ENCODE data around the gene SIRT1. TPM values are rescaled to one million over a fixed set of nuclear protein-coding genes. Genes with fewer than 3 reads are reported as not detected.
A peak's percentile ranks its signal among the peaks of the same experiment; 100 is the strongest.
"Not testable (repeated sequence)": the region's sequence is repeated elsewhere in the genome, so short reads cannot be mapped to it uniquely, and the experiment has no call there.

The SIRT1 gene
- total and polyA plus RNA-seq, 9 of the 15 experiments (the other 6 are each of a cell fraction or from before 2014, with no cell fraction given), result 7.8 to 25.8 (median 19.1) TPM

DNA sequence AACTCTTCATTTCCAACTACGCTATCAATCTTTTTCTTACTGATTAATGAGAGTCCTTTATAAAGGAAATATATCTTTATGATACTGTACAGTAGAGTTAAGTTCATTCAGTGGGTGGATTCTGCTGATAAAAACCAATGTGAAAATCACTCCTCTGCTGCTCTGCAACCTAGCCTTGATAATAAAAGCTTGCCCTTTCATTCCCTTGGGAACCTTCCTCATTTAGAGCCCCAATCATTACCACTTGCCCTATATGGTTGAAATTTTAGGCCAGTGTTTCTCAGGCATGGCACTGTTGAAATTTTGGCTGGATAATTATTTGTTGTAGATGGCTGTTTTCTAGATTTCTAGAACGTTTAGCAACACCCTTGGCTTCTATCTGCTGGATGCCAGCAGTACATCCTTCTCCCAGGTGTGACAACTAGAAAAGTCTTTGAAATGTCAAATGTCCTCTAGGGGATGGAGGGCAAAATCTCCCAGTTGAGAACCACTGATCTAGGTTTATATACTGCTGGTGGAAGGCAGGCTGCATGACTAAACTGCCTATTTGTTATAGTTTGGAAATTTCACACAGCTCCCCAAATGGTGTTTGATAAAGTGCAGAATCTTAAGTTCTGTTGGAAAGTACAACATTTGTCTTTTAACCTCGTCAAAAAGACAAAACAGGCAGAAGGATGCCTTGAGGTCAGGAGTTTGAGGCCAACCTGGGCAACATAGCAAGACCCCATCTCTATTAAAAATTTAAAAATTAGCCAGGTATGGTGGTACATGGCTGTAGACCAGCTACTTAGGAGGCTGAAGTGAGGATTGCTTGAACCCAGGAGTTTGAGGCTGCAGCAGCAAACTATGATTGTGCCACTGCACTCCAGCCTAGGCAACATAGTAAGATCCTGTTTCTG lies 8.9 kb upstream of the SIRT1 start:
- H3K9me3 ChIP-seq (replicated peaks; ENCODE audit: control insufficient read depth, insufficient read depth, low read depth, low read length), result no peaks in the 10 kb centered on the region
- no peaks in the 10 kb centered on the region for H3K27me3 ChIP-seq (ENCODE audit: control insufficient read depth in 2 of 2, insufficient read depth in 2 of 2, low read length in 2 of 2)
- DNase-seq (ENCODE audit: extremely low read depth in 1 of 4, low spot score in 3 of 4) (no peak), ATAC-seq (no peak; the same call in 2 of the 3 replicates), FAIRE-seq (no peak)
- H4K20me1 ChIP-seq (replicated peaks; ENCODE audit: control insufficient read depth, insufficient read depth, low read length), result no peaks in the 10 kb centered on the region
- H3K79me2 ChIP-seq (ENCODE audit: control insufficient read depth, insufficient read depth, low read length), result no peaks in the 10 kb centered on the region
- 33% methylated on average over 3 of the region's 3 CpGs for WGBS (ENCODE audit: insufficient coverage, low coverage, missing lambda C conversion rate)
- intact Hi-C loops (cut with micrococcal nuclease) (no loop called here), in situ Hi-C loops (cut with MboI) (loop anchor here (10.0 kb wide), 1 partner anchor 449 kb away; no protein-coding TSS in a partner anchor)
- H3K36me3 ChIP-seq (ENCODE audit: control insufficient read depth, insufficient read depth, low read length), result no peaks in the 10 kb centered on the region
- no peak overlapping the region for H3K4me2 ChIP-seq (ENCODE audit: insufficient read depth, low read length)
- POLR2A ChIA-PET, result interaction anchor here (1.1 kb wide), 1 partner anchor 9 kb away, joined by 5 read pairs; the partner anchor contains the start of gene SIRT1
- TF ChIP-seq ZNF121 (CRISPR knock-in tag; conservative IDR thresholded peaks at IDR 0.05), result peak; percentile 51
- no peak for TF ChIP-seq ESRRB (CRISPR knock-in tag; IDR thresholded peaks at IDR 0.05; ENCODE audit: borderline replicate concordance)
- CTCF ChIA-PET (ENCODE audit: low intra/inter-chr PET ratio), result no interaction called here
- peaks cover 0 to 4% of the 10 kb centered on the region in 2 experiments; a peak in 2 of 5 replicates for H3K4me1 ChIP-seq (replicated peaks in 1 of 2; ENCODE audit: control insufficient read depth in 2 of 2, insufficient read depth in 2 of 2, low read length in 2 of 2)
- no TSS peak for BruUV-seq (replicated peaks)
- no peaks in the 10 kb centered on the region for H3K9me1 ChIP-seq (ENCODE audit: control insufficient read depth, insufficient read depth, low read length)
- no peak overlapping the region for H3K27ac ChIP-seq (ENCODE audit: extremely low read depth, low read depth, low read length)
- H3K9ac ChIP-seq (ENCODE audit: insufficient read depth in 1 of 2, low read depth in 2 of 2, low read length in 2 of 2), result no peak overlapping the region
- H3K4me3 ChIP-seq, result no peak overlapping the region
- peak overlapping the region; percentile 30; the same call in 1 of the 2 replicates for H2AFZ ChIP-seq (ENCODE audit: low read depth, low read length)

DNA sequence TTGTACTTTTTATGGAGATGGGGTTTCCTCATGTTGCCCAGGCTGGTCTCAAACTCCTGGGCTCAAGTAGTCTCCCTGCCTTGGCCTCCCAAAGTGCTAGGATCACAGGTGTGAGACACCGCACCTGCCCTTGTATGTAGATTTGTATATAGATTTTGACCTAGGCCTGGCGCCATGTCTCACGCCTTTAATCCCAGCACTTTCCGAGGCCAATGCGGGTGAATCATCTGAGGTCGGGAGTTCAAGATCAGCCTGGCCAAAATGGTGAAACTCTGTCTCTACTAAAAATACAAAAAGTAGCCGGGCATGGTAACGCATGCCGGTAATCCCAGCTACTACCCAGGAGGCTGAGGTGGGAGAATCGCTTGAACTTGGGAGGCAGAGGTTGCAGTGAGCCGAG lies 7.0 kb upstream of the SIRT1 start:
- peak overlapping the region; percentile 53; the same call in 1 of the 2 replicates for H2AFZ ChIP-seq (ENCODE audit: low read depth, low read length)
- H3K4me2 ChIP-seq (ENCODE audit: insufficient read depth, low read length); CTCF ChIA-PET (ENCODE audit: low intra/inter-chr PET ratio); H3K27ac ChIP-seq (ENCODE audit: extremely low read depth, low read depth, low read length); H3K4me1 ChIP-seq (replicated peaks in 1 of 2; ENCODE audit: control insufficient read depth in 2 of 2, insufficient read depth in 2 of 2, low read length in 2 of 2); FAIRE-seq; H3K9me1 ChIP-seq (ENCODE audit: control insufficient read depth, insufficient read depth, low read length); H3K9me3 ChIP-seq (replicated peaks; ENCODE audit: control insufficient read depth, insufficient read depth, low read depth, low read length); H3K27me3 ChIP-seq (ENCODE audit: control insufficient read depth in 2 of 2, insufficient read depth in 2 of 2, low read length in 2 of 2); intact Hi-C loops (cut with micrococcal nuclease); H3K79me2 ChIP-seq (ENCODE audit: control insufficient read depth, insufficient read depth, low read length); H3K36me3 ChIP-seq (ENCODE audit: control insufficient read depth, insufficient read depth, low read length); H3K9ac ChIP-seq (ENCODE audit: insufficient read depth in 1 of 2, low read depth in 2 of 2, low read length in 2 of 2); DNase-seq (ENCODE audit: extremely low read depth in 1 of 4, low spot score in 3 of 4); ATAC-seq; BruUV-seq (replicated peaks); H3K4me3 ChIP-seq; H4K20me1 ChIP-seq (replicated peaks; ENCODE audit: control insufficient read depth, insufficient read depth, low read length): not testable (repeated sequence)
- in situ Hi-C loops (cut with MboI), result loop anchor here (10.0 kb wide), 1 partner anchor 447 kb away; no protein-coding TSS in a partner anchor
- WGBS (ENCODE audit: insufficient coverage, low coverage, missing lambda C conversion rate), result 75% methylated on average over 11 of the region's 11 CpGs
- POLR2A ChIA-PET, result interaction anchor here (0.6 to 1.7 kb wide), 2 partner anchors 9 to 35 kb away, joined by 4 to 6 read pairs; no protein-coding TSS in a partner anchor
- TF ChIP-seq, protein P1, sequence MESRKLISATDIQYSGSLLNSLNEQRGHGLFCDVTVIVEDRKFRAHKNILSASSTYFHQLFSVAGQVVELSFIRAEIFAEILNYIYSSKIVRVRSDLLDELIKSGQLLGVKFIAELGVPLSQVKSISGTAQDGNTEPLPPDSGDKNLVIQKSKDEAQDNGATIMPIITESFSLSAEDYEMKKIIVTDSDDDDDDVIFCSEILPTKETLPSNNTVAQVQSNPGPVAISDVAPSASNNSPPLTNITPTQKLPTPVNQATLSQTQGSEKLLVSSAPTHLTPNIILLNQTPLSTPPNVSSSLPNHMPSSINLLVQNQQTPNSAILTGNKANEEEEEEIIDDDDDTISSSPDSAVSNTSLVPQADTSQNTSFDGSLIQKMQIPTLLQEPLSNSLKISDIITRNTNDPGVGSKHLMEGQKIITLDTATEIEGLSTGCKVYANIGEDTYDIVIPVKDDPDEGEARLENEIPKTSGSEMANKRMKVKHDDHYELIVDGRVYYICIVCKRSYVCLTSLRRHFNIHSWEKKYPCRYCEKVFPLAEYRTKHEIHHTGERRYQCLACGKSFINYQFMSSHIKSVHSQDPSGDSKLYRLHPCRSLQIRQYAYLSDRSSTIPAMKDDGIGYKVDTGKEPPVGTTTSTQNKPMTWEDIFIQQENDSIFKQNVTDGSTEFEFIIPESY (CRISPR knock-in tag; IDR thresholded peaks at IDR 0.05), result peak; percentile 75; the same call in 1 of the 2 replicates

Measured in K562 (cell line).